Activated T-helper 1 cell treated with Interleukin-2 at 50 U/mL for 16 hours (primary cell): ENCODE results near the gene SINHCAF.

ENCODE experiments used
- DNase-seq: peaks from one replicate; pipeline ENCODE4 v3.0.0-alpha.2; 2020; ENCODE audit warnings: low read depth

The SINHCAF gene

GRCh38 chr12:31231611-31232360 is 94.2 kb downstream of the SINHCAF start:
- no peak for DNase-seq
